Panc1 (cell line): ENCODE results near the gene RGS17. TPM values are rescaled to one million over a fixed set of nuclear protein-coding genes. Genes with fewer than 3 reads are reported as not detected.
A peak's percentile ranks its signal among the peaks of the same experiment; 100 is the strongest.

Experiments
- ATAC-seq: fragments of 200-7000 bp; cut with Tn5 transposase; 2 replicates; pipeline ENCODE4 v1.9.1; 2020; ENCODE audit warnings: mild to moderate bottlenecking, moderate library complexity
- BruUV-seq: library from RNA; stranded (reverse); fragments of 400-500 nt; replicated peaks from 2 replicates; lab custom pipeline; 2021; lab: Mats Ljungman, UMichigan
- CTCF ChIA-PET: fragments of 300-600 bp; sonication (Branson Sonifier 250); formaldehyde crosslinking; loops from one replicate; lab custom pipeline; 2022; ENCODE audit warnings: antibody characterized with exemption; lab: Charles Lee
- POLR2A ChIA-PET: fragments of 300-600 bp; sonication (Branson Sonifier 250); formaldehyde crosslinking; loops from one replicate; lab custom pipeline; 2022; ENCODE audit warnings: antibody characterized with exemption; lab: Charles Lee
- DNase-seq: peaks from one replicate; pipeline ENCODE4 v3.0.0-alpha.2; 2010; ENCODE audit warnings: low read depth, low spot score
- H3K27ac ChIP-seq: 2 replicates; pipeline ENCODE4 v1.5.1; 2011; ENCODE audit warnings: mild to moderate bottlenecking, low read length, inconsistent platforms
- H3K27me3 ChIP-seq: fragments of 200-500 bp; sonication (Bioruptor generic); 2 replicates; pipeline ENCODE4 v1.6.0; 2014; ENCODE audit warnings: low read length, inconsistent platforms; ENCODE audit not compliant: control insufficient read depth, insufficient read depth
- H3K36me3 ChIP-seq: fragments of 200-500 bp; sonication (Bioruptor generic); 2 replicates; pipeline ENCODE4 v1.5.1; 2014; ENCODE audit warnings: inconsistent platforms, mild to moderate bottlenecking, low read length, moderate library complexity; ENCODE audit not compliant: control insufficient read depth, insufficient read depth
- H3K4me1 ChIP-seq: 2 replicates; pipeline ENCODE4 v1.5.1; 2011; ENCODE audit warnings: inconsistent platforms, mild to moderate bottlenecking, low read length, moderate library complexity; ENCODE audit not compliant: control insufficient read depth, insufficient read depth
- H3K4me3 ChIP-seq, 2 experiments: 2 replicates each; pipeline ENCODE4 v1.5.1; 2011 to 2012; ENCODE audit warnings: low read depth in 2 of 2, low read length in 2 of 2, mild to moderate bottlenecking in 2 of 2, inconsistent platforms in 1 of 2, moderate library complexity in 1 of 2
- H3K9me3 ChIP-seq: fragments of 200-500 bp; sonication (Bioruptor generic); 2 replicates; pipeline ENCODE4 v1.5.1; 2014; ENCODE audit warnings: low read depth, mild to moderate bottlenecking, inconsistent platforms, low read length, moderate library complexity; ENCODE audit not compliant: control insufficient read depth, insufficient read depth
- POLR2AphosphoS5 ChIP-seq: IDR thresholded peaks from 2 replicates; pipeline ENCODE4 v1.6.1; 2012; ENCODE audit warnings: mild to moderate bottlenecking, low read depth, low read length, moderate library complexity
- SIN3A ChIP-seq: IDR thresholded peaks from 2 replicates; pipeline ENCODE4 v1.6.1; 2012; ENCODE audit warnings: low read depth, mild to moderate bottlenecking, low read length, moderate library complexity, borderline replicate concordance; ENCODE audit not compliant: insufficient read depth
- TCF7L2 ChIP-seq: IDR thresholded peaks from 2 replicates; pipeline ENCODE4 v1.6.1; 2011; ENCODE audit warnings: mild to moderate bottlenecking, low read depth, low read length, inconsistent platforms
- in situ Hi-C: cut with HindIII; loops from 2 replicates; pipeline ENCODE4 v1.10.0; 2016; ENCODE audit warnings: low sequenced_read_pairs, low pct_unique_long_range_greater_than_20kb
- intact Hi-C: fragments of 100-400 bp; cut with micrococcal nuclease; formaldehyde crosslinking; loops from one replicate; pipeline ENCODE4 v1.10.0; 2022; ENCODE audit not compliant: unreplicated experiment
- total RNA-seq: library from RNA; stranded (reverse); gene quantifications from one replicate; pipeline ENCODE4 v1.2.1, GENCODE V29; 2021; ENCODE audit not compliant: unreplicated experiment
- TF ChIP-seq, protein P1 (sequence below): fragments of 450-650 bp; IDR thresholded peaks from 2 replicates; pipeline ENCODE4 v1.5.1; 2017; ENCODE audit warnings: mild to moderate bottlenecking
- TF ChIP-seq, protein P2 (sequence below), 2 experiments: IDR thresholded peaks; 2 replicates each; pipeline ENCODE4 v1.6.1; 2011 to 2012; ENCODE audit warnings: low read depth in 2 of 2, control low read depth in 1 of 2, low read length in 1 of 2, mild to moderate bottlenecking in 1 of 2, moderate library complexity in 1 of 2; ENCODE audit not compliant: insufficient read depth in 1 of 2

RGS17 gene
- total RNA-seq, 1 experiment from 2014 or later: 8.7 TPM

- peak; percentile 61 for ATAC-seq
- in situ Hi-C loops: no loop called here
- peaks cover 6% of the 10 kb centered on the region for H3K4me1 ChIP-seq
- no peak for DNase-seq
- BruUV-seq: no TSS peak
- TF ChIP-seq POLR2AphosphoS5 (no peak), SIN3A (0 out of 2 replicates have a peak, but pooled peaks have one; percentile 11)
- TF ChIP-seq, protein P1, sequence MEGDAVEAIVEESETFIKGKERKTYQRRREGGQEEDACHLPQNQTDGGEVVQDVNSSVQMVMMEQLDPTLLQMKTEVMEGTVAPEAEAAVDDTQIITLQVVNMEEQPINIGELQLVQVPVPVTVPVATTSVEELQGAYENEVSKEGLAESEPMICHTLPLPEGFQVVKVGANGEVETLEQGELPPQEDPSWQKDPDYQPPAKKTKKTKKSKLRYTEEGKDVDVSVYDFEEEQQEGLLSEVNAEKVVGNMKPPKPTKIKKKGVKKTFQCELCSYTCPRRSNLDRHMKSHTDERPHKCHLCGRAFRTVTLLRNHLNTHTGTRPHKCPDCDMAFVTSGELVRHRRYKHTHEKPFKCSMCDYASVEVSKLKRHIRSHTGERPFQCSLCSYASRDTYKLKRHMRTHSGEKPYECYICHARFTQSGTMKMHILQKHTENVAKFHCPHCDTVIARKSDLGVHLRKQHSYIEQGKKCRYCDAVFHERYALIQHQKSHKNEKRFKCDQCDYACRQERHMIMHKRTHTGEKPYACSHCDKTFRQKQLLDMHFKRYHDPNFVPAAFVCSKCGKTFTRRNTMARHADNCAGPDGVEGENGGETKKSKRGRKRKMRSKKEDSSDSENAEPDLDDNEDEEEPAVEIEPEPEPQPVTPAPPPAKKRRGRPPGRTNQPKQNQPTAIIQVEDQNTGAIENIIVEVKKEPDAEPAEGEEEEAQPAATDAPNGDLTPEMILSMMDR: no peak
- TF ChIP-seq, protein P2, sequence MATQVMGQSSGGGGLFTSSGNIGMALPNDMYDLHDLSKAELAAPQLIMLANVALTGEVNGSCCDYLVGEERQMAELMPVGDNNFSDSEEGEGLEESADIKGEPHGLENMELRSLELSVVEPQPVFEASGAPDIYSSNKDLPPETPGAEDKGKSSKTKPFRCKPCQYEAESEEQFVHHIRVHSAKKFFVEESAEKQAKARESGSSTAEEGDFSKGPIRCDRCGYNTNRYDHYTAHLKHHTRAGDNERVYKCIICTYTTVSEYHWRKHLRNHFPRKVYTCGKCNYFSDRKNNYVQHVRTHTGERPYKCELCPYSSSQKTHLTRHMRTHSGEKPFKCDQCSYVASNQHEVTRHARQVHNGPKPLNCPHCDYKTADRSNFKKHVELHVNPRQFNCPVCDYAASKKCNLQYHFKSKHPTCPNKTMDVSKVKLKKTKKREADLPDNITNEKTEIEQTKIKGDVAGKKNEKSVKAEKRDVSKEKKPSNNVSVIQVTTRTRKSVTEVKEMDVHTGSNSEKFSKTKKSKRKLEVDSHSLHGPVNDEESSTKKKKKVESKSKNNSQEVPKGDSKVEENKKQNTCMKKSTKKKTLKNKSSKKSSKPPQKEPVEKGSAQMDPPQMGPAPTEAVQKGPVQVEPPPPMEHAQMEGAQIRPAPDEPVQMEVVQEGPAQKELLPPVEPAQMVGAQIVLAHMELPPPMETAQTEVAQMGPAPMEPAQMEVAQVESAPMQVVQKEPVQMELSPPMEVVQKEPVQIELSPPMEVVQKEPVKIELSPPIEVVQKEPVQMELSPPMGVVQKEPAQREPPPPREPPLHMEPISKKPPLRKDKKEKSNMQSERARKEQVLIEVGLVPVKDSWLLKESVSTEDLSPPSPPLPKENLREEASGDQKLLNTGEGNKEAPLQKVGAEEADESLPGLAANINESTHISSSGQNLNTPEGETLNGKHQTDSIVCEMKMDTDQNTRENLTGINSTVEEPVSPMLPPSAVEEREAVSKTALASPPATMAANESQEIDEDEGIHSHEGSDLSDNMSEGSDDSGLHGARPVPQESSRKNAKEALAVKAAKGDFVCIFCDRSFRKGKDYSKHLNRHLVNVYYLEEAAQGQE (IDR thresholded peaks at IDR 0.05; ENCODE audit: insufficient read depth in 1 of 2, low read depth in 2 of 2, low read length in 1 of 2): no peak
- peak overlapping the region; percentile 73 to 96 for H3K4me3 ChIP-seq
- POLR2A ChIA-PET: no interaction called here
- no peaks in the 10 kb centered on the region for H3K27me3 ChIP-seq
- intact Hi-C loops: no loop called here
- H3K36me3 ChIP-seq: no peaks in the 10 kb centered on the region; the same call in 1 of the 2 replicates
- H3K27ac ChIP-seq: peak overlapping the region; percentile 70
- no peaks in the 10 kb centered on the region for H3K9me3 ChIP-seq
- CTCF ChIA-PET: no interaction called here
Observed at GRCh38 chr6:153130515-153131036, 506 bp downstream of the RGS17 start.

GRCh38 chr6:153129873-153130514 lies 1.1 kb downstream of the RGS17 start:
- ATAC-seq (peak; percentile 57), DNase-seq (no peak)
- intact Hi-C loops (no loop called here), in situ Hi-C loops (no loop called here)
- ChIA-PET POLR2A (interaction anchor here (0.6 kb wide), 1 partner anchor 1938 kb away, joined by 3 read pairs; no protein-coding TSS in a partner anchor), CTCF (no interaction called here)
- Histone ChIP-seq H3K4me3 (peak overlapping the region; percentile 73 to 96), H3K9me3 (no peaks in the 10 kb centered on the region), H3K27me3 (no peaks in the 10 kb centered on the region), H3K36me3 (no peaks in the 10 kb centered on the region; the same call in 1 of the 2 replicates), H3K27ac (peak overlapping the region; percentile 70), H3K4me1 (peaks cover 6% of the 10 kb centered on the region)
- TF ChIP-seq, protein P1: no peak
- TF ChIP-seq SIN3A (no peak), TCF7L2 (no peak), POLR2AphosphoS5 (no peak)
- TF ChIP-seq, protein P2 (IDR thresholded peaks at IDR 0.05; ENCODE audit: insufficient read depth in 1 of 2, low read depth in 2 of 2, low read length in 1 of 2): no peak
- BruUV-seq: no TSS peak
